ENCODE results near the gene EPS8L2.

EPS8L2 gene

DNA sequence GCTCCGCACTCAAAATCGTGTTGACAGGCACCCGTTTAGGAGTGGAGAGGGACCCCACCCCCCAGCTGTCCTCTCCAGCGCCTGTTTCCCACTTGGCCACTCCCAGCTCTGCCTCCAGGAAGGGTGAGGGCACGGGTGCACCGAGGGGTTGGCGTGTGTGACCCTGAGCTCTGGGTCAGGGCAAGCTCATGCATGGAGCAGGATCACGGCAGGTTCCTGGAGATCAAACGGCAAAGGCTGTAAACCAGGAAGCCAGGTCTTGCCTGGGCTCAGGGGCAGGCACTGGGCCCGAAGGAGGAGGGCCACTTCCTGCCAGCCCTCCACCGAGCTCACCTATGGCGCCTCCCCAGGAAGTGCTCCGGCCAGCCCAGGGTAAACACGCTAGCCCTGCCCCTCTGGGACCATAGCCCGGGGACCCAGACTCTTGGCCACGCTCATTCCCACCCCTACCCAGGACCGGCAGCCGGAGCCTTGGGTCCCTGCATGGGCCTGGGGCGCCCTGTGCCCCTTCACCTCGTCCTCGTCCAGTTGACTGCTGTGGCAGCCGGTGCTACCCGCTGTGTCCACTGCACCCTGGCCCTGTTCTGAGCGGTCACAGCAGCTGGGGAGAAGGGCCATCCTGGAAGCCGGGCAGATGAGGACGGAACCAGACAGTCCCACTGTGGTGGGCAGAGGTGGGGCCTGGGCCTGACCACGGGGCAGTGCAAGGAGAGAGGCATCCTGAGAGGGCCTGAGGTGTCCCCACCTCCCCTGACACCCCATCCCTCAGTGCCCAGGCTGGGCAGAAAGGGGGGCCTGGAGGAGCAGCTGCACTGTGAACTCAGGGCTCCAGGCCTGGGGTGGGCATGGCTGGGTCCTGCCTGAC is 1.0 kb upstream of the EPS8L2 start:
- no peak for DNase-seq

DNA sequence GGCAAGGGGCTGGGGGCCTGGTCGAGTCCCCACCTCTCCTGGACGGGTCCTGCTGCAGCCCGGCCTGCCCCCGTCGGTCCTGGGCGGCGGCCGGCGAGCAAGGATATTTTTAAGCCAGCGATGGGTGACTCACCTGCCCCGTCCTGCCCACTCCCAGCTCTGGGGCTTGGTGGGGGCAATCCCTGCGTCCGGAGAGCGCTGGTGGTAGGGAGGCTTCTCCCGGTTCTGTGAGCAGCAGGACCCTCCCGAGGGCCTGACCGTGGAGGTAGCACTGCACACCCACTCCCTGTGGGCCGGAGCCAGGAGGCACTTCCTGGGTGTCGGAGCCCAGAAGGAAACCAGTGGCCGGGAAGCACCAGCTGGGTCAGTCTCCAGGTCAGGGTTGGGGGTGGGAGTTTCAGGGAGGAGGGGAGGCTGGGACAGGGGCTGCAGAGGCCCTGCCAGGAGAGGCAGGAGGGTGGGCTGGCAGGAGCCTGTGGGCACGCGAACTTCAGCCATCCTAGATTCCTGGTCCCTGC is 467 bp downstream of the EPS8L2 start:
- peak in 3 of 4 experiments; percentile 36 to 57 (median 39) for DNase-seq

DNA sequence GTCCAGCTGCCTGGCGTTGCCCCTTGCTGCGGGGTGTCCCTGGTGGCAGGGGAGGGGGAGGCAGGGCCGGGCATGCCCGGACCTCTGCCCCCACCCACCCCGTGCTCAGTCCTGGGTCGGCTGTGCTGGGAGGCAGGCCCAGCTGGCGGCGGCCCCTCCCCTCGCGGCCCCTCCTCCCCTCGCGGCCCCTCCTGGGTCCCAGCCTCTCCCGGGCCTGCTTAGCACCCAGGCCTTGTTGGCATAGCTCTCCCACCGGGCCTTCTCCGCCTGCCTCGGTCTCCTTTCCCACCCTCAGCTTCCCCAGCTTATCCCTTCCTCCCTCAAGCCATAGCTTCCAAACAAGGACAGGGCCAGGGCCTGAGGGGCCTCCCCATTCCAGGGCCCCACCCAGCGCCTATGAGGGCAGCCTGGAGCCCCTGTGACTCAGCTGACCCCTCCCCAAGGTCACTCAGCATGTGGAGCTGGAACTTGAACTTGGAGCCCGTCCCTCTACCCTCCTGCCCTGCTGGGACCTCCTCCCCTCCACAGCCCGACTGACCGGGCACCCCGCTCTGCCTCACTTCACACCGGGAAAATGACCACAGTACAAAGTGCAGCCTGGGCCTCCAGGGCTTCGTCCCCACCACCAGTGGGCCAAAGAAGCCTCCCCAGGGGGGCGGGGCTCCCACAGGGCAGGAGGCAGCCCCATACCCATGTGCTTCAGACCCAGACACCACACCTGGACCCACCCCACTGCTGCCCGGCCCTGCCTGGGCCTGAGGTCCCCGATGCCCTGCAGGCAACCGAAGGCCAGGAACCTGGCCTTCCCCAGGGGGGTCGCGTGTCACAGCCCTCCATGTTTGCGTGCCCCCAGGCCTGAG is 1.2 kb downstream of the EPS8L2 start:
- no peak for DNase-seq

DNA sequence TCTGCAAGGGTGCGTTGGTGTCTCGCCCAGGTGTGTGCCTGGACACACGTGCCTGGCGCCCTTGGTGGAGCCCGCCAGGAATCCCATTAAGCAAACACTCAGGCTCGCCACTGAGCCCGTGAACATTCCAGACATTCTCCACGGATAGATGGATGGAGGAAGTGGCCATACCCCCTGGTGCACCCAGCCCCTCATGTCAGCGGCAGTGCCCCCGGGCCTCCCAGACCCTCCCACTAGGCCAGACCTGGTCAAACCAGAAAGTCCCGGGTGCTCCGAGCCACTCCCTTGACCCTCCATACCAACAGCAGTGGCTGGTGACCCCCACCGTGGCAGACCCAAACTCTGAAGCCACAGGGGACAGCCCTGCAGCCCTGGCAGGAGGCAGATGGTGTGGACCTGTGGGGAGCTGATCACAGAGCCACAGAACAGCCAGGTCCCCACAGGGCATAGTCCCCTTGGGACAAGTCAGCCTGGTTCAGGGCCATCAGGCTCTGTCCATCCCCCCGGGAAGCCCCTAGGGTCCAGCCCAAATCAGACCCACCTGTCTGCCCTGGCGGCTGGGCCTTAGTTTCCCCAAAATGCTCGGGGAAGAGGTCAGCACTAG is 1.9 kb downstream of the EPS8L2 start:
- no peak for DNase-seq

DNA sequence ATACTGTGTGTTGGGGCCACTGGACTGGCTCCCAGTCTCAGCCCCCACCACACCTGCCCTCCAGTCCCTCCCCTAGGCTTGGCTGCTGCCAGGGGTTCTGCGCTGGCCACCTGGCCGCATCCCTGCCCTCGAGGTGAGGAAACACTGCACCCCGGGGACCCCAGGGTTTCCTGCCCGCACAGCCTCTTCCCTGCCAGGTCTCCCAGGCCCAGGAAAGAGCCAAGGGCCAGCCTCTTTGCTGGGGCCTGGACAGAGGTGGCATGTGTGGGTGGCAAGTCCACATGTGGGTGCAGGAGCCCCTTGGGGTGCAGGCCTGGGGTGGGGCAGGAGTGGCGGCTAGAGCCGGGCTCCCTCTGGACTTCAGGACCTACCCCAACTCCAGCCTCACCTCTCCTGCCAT is 2.5 kb downstream of the EPS8L2 start:
- DNase-seq = peak in 1 of 4 experiments; percentile 1

DNA sequence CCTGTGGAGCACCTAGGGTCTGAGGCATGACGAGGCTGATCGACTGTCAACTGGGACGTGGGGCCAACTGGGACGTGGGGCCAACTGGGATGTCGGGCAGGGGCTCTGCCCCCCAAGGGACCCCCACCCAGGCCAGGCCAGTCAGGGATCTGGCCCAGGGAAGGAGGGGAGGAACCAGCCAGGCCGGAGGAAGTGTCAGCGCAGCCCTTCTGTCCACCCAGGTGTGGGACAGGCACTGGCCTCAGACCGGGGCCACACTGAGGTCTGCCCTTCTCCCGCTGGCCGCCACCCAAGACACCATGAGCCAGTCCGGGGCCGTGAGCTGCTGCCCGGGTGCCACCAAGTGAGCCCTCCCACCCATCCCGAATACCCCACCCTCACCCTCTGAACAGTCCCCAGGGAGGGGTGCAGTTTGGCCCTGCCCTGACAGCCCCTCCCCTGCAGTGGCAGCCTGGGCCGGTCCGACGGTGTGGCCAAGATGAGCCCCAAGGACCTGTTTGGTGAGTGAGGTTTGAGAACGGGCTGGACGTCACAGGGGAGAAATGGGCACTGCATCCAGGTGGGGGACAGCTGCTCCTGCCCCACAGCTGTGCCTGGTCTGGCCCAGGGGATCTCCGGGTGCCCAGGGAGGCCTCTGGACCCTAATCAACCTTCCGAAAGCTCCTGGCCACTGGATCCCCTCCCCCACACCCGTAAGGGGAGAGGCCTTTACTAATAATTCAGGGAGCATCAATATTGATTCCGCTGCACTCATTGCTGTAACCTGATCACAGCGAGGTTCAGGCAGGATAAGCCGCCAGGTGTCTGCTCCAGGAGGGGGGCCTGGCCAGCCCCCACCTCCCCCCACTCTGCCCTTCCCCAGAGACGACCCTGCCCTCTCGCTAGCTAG is 3.3 kb downstream of the EPS8L2 start:
- DNase-seq = no peak

DNA sequence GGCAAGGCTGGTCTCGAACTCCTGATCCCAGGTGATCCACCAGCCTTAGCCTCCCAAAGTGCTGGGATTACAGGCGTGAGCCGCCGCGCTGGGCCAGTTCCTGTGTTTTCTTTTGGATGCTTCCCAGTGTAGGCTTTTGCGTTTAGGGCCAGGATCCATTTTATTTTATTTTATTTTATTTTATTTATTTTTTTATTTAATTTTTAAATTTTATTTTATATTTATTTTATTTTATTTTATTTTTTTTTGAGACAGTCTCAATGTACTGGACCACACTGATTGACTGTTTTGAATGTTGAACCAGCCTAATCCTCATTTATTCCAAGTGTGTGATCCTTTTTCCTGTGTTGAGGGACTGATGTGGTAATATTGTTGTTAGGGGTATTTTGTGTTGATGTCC is 8.4 kb downstream of the EPS8L2 start:
- no peak for DNase-seq

DNA sequence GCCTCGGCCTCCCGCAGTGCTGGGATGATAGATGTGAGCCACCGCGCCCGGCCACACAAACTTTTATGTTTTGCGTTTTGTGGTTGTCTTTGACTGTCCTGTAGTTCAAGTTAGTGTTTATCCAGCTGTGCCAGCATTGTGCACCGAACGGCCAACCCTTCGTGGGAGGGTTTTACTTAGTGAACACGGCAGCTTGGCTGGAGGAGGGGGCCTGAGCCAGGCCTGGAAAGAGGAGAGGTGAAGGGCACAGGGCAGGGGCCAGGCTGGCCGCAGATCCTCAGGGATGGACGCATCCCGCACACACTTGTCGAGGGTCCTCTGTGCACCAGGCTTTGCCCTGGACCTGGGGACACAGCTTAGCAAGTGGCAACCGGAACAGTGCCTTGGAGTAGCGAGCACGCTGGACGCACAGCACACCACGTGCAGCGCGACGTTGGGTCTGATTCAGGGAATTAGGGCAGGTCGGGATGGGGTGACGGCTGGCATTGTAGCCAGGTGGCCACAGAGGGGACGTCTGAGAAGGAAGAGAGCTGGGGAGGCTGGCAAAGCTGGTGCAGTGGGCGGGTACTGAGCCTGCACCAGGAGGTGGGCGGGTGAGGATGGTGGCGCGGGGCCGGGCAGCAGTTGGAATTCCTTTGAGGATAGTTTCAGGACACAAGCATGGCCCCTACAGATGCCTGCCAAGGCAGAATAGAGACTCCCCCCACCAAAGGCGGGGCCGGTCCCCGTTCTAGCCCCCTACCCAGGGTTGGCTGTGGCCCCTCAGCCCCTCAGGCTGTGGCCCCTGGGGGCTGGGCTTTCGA is 13.4 kb downstream of the EPS8L2 start:
- DNase-seq = no peak

DNA sequence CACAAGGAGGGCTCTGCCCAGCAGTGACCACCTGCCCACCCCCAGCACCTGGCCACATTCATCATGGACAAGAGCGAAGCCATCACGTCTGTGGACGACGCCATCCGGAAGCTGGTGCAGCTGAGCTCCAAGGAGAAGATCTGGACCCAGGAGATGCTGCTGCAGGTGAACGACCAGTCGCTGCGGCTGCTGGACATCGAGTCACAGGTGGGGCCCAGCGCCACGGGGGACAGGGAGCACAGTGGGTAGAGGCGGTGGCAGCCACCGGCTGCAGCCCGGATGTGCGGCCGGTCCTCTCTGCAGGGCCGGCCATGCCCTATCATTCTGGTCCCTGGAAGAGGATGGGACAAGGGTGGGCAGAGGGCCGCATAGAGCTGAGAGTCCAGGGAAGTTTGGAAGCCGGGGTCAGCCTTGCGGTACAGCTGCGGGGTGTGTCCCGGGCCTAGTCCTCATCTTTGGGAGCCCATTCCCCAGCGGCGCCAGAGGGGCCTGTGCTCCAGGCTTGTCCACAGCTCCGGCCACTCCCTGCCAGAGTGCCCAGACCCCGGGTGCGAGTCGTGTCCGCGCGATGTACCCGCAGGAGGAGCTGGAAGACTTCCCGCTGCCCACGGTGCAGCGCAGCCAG is 14.1 kb downstream of the EPS8L2 start:
- no peak for DNase-seq

DNA sequence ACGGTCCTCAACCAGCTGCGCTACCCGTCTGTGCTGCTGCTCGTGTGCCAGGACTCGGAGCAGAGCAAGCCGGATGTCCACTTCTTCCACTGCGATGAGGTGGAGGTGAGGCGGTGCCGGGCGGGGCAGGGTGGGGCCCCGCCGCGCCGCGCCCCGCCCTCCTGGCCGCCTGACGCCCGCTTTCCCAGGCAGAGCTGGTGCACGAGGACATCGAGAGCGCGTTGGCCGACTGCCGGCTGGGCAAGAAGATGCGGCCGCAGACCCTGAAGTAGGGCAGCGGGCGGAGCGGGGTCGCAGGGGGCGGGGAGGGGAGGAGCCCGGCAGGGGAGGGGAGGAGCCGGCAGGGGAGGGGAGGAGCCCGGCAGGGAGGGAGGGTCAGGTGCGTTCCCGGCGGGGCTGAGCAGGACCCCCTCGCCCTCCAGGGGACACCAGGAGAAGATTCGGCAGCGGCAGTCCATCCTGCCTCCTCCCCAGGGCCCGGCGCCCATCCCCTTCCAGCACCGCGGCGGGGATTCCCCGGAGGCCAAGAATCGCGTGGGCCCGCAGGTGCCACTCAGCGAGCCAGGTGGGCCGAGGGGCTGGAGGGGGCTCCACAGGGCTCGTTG is 14.7 kb downstream of the EPS8L2 start:
- peak in 2 of 4 experiments; percentile 63 to 89 for DNase-seq

DNA sequence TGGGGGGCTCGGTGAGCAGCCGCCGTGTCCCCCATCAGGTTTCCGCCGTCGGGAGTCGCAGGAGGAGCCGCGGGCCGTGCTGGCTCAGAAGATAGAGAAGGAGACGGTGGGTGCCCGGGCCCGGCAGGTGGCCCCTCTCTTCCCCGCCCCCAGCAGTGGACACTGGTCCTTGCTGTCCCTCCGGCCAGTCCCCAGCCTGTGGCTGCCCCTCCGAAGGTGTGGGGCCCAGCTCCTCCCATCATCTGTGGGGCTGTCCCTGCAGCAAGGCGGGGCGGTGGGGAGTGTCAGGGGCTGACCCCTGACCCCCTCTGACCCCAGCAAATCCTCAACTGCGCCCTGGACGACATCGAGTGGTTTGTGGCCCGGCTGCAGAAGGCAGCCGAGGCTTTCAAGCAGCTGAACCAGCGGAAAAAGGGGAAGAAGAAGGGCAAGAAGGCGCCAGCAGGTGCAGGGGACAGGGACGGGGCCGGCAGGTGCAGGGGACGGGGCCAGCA is 15.3 kb downstream of the EPS8L2 start:
- DNase-seq = no peak

DNA sequence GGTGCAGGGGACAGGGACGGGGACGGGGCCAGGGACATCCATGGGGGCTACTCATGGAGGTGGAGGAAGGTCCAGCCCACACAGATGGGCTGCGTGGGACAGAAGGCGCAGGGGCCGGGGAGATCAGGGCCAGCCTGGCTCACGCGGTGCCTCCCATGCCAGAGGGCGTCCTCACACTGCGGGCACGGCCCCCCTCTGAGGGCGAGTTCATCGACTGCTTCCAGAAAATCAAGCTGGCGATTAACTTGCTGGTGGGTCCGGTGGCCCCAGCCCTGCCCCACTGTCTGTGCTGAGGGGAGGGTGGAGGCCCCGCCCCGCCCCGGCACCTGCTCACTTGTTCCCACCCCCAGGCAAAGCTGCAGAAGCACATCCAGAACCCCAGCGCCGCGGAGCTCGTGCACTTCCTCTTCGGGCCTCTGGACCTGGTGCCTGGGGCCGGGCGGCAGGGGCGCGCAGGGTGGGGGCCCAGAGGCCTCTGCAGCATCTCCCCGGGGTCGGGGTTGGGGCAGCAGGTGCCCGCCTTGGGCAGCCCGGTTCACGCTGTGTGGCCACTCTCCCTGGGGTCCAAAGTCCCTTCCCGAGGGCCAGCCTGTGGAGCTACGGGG is 15.8 kb downstream of the EPS8L2 start:
- peak; percentile 61 to 83 (median 69) for DNase-seq

DNA sequence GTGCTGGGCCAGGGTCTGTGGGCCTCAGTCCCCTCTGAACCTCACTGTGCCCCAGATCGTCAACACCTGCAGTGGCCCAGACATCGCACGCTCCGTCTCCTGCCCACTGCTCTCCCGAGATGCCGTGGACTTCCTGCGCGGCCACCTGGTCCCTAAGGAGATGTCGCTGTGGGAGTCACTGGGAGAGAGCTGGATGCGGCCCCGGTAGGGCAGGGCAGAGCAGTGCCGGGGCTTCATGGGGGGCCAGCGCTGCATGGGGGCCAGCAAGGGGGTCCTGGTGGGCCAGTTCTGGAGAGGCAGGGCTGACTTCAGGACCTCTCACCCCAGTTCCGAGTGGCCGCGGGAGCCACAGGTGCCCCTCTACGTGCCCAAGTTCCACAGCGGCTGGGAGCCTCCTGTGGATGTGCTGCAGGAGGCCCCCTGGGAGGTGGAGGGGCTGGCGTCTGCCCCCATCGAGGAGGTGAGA is 16.3 kb downstream of the EPS8L2 start:
- DNase-seq = no peak

DNA sequence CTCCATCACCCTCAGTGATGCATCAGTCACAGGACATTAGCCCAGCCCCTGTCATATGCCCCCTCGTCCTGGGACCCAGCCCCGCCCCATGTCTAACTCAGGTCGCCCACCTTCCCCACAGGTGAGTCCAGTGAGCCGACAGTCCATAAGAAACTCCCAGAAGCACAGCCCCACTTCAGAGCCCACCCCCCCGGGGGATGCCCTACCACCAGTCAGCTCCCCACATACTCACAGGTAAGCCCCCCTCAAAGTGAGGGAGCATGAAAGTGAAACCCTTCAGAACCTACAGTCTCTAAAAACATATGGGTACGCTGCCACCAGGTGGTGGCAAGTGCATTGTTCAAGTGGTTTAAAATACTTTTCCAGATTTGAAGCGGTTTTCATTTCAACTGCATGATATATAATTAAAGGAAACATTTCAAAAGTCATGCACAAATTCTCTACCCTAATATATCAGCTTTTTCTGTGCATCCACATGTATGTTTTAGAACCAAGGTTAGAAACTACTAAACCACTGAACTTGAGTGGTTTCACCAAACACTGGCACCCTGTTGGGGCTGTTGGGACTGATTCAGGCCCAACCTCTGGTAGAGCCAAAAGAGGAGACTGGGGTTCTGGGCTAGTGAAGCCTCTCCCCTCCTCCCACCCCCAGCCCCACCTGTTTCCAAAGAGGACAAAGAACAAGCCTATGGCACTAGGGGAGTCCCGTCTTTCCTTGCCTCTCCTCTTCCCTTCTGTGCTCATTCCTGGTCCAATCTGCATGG is 17.3 kb downstream of the EPS8L2 start:
- peak; percentile 61 to 79 (median 69) for DNase-seq

DNA sequence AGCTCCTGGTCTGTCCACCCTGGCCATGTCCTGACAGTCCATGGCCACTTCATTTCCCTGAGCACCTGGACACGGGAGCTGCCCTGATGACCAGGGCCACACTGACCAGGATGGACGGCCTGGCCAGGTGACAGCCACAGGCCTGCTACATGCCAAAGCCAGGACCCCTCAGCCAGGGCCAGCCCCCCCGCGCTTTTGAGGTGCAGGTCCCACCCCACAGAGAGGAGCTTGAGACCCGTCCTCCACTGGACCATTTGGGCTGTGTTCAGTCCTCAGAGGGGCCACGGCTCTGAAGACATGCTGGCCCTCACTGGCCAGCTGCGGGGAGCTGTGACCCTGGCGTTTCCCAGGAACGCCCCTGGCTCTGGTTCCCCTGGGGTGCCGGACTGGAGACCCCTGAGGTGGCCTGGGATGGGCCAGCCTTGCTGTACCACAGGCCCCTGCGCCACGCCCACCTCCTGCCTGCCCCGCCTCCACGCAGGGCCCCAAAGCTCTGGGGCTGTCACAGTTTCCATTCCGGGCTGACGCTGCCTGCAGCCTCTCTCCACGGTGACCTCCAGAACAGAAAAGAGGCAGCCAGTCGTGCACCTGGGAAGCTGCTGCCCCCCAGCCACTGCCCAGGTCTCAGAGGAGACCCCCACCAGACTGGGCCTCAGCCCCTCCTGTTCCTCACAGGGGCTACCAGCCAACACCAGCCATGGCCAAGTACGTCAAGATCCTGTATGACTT is 18.2 kb downstream of the EPS8L2 start:
- no peak for DNase-seq

DNA sequence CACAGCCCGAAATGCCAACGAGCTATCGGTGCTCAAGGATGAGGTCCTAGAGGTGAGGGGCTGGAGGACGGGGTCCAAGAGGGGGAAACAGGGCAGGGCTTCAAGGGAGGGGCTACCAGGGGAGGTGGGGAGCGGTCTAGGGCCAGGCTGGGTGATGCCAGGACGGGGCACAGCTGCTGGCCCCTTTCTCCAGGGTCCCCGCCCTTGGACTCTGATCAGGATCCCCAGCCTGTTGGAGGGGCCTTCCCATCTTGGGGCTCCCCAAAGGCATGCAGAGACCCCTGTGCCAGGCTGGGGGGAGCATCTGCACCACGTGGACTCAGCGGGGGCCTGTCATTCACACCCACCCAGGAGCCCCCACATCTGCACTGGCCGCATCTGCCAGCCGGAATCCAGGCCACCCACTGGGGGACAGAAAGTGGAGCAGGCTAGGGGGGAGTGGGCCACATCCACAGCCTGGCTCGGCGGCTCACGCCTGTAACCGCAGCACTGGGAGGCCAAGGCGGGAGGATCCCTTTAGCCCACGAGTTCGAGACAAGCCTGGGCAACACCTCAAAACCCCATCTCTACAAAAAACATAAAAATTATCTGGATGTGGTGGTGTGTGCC is 18.9 kb downstream of the EPS8L2 start:
- no peak for DNase-seq

DNA sequence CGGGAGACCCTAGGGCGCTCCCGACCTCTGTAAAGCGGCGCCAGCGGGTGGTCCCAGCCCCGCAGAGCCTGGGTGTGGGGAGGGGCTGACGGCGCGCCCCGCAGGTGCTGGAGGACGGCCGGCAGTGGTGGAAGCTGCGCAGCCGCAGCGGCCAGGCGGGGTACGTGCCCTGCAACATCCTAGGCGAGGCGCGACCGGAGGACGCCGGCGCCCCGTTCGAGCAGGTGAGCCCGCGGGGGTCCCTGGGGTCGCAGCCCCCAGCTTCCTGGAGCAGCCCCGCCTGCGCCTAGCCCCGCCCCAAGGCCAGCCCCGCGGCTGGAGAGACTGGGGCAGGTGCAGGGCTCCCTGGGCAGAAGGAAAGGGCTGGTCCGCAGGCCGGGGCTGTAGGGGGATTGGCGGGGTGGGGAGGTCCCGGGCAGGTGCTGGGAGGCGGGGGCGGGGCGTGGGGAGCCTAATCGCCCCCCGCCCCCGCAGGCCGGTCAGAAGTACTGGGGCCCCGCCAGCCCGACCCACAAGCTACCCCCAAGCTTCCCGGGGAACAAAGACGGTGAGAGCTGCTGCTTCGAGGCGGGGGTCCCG is 19.7 kb downstream of the EPS8L2 start:
- no peak for DNase-seq
